VCaP (cell line): ENCODE results near the gene CCDC50.

Source experiments
- H3K27ac ChIP-seq: fragments of 450-650 bp; 2 replicates; pipeline ENCODE4 v1.5.1; 2017
- CTCF ChIP-seq: fragments of 450-650 bp; conservative IDR thresholded peaks from 2 replicates; pipeline ENCODE4 v1.5.1; 2017; ENCODE audit warnings: mild to moderate bottlenecking, moderate library complexity

CCDC50 gene

GRCh38 chr3:191350396-191351090 lies 21.3 kb downstream of the CCDC50 start:
- H3K27ac ChIP-seq: no peak overlapping the region
- TF ChIP-seq CTCF: no peak

GRCh38 chr3:191352014-191352413 lies 22.8 kb downstream of the CCDC50 start:
- H3K27ac ChIP-seq: no peak overlapping the region
- no peak for TF ChIP-seq CTCF

GRCh38 chr3:191353022-191353777 lies 24.0 kb downstream of the CCDC50 start:
- TF ChIP-seq CTCF: no peak
- no peak overlapping the region for H3K27ac ChIP-seq

- no peak overlapping the region for H3K27ac ChIP-seq
Observed at GRCh38 chr3:191355406-191355805, 26.2 kb downstream of the CCDC50 start.

GRCh38 chr3:191356631-191357439 lies 27.6 kb downstream of the CCDC50 start:
- no peak overlapping the region for H3K27ac ChIP-seq
- TF ChIP-seq CTCF: no peak

More at GRCh38 chr3:191355406-191355805, 26.2 kb downstream of the CCDC50 start:
- TF ChIP-seq CTCF: no peak

- H3K27ac ChIP-seq: no peak overlapping the region
- TF ChIP-seq CTCF: no peak
Observed at GRCh38 chr3:191357909-191358308, 28.7 kb downstream of the CCDC50 start.

- H3K27ac ChIP-seq: no peak overlapping the region
- no peak for TF ChIP-seq CTCF
Observed at GRCh38 chr3:191358929-191359328, 29.7 kb downstream of the CCDC50 start.
